ENCODE results near the gene CBARP. TPM values are rescaled to one million over a fixed set of nuclear protein-coding genes. Genes with fewer than 3 reads are reported as not detected.
A peak's percentile ranks its signal among the peaks of the same experiment; 100 is the strongest.

Gene CBARP
- total RNA-seq, 2 experiments from 2014 or later: 0.33 to 0.46 TPM

- no peak for DNase-seq
- Mint-ChIP-seq H3K27me3 (peaks cover 9% of the 10 kb centered on the region), H3K27ac (no peak overlapping the region), H3K9me3 (no peaks in the 10 kb centered on the region), H3K36me3 (peaks cover 36% of the 10 kb centered on the region), H3K4me1 (peaks cover 12% of the 10 kb centered on the region), H3K4me3 (no peak overlapping the region)
Measured at GRCh38 chr19:1278713-1279660, 41.2 kb upstream of the CBARP start.

DNA sequence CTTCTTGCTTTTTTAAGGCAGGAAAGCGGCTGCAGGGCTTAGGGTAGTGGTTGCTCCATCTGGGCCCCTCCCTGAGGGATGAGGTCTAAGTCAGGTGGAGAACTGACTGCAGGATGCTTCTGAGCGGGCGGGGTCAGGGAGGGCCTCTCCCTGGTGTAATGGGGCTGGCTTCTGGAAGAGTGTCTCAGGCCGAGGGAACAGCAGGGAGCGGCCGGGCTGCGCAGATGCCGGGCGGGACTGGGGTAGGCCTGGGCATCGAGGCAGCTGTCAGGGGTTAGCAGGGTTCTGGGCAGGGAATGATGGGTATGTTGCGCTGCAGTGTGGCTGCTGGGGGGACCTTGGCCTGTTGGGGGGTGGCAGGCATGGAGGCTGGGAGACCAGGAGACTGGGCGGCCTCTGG is 40.3 kb upstream of the CBARP start:
- H3K27ac Mint-ChIP-seq: peak overlapping the region; percentile 45
- no peaks in the 10 kb centered on the region for H3K9me3 Mint-ChIP-seq
- H3K4me1 Mint-ChIP-seq: peaks cover 18% of the 10 kb centered on the region
- peaks cover 41% of the 10 kb centered on the region for H3K36me3 Mint-ChIP-seq
- peaks cover 4% of the 10 kb centered on the region for H3K27me3 Mint-ChIP-seq
- DNase-seq: no peak
- H3K4me3 Mint-ChIP-seq: no peak overlapping the region

- Mint-ChIP-seq H3K27ac (peak overlapping the region; percentile 97), H3K4me3 (peak overlapping the region; percentile 91), H3K4me1 (peaks cover 27% of the 10 kb centered on the region), H3K9me3 (no peaks in the 10 kb centered on the region), H3K27me3 (peaks cover 4% of the 10 kb centered on the region), H3K36me3 (peaks cover 50% of the 10 kb centered on the region)
- DNase-seq: no peak
Measured at GRCh38 chr19:1277061-1277460, 39.3 kb upstream of the CBARP start.

GRCh38 chr19:1276628-1277022 is 38.8 kb upstream of the CBARP start:
- Mint-ChIP-seq H3K36me3 (peaks cover 51% of the 10 kb centered on the region), H3K4me3 (peak overlapping the region; percentile 91), H3K4me1 (peaks cover 31% of the 10 kb centered on the region), H3K27me3 (peaks cover under 1% of the 10 kb centered on the region), H3K9me3 (no peaks in the 10 kb centered on the region), H3K27ac (peak overlapping the region; percentile 97)
- peak; percentile 53 for DNase-seq

- Mint-ChIP-seq H3K4me1 (peaks cover 36% of the 10 kb centered on the region), H3K27ac (peak overlapping the region; percentile 97), H3K9me3 (no peaks in the 10 kb centered on the region), H3K27me3 (no peaks in the 10 kb centered on the region), H3K4me3 (peak overlapping the region; percentile 91), H3K36me3 (peaks cover 55% of the 10 kb centered on the region)
- no peak for DNase-seq
Measured at GRCh38 chr19:1275976-1276627, 38.3 kb upstream of the CBARP start.

DNA sequence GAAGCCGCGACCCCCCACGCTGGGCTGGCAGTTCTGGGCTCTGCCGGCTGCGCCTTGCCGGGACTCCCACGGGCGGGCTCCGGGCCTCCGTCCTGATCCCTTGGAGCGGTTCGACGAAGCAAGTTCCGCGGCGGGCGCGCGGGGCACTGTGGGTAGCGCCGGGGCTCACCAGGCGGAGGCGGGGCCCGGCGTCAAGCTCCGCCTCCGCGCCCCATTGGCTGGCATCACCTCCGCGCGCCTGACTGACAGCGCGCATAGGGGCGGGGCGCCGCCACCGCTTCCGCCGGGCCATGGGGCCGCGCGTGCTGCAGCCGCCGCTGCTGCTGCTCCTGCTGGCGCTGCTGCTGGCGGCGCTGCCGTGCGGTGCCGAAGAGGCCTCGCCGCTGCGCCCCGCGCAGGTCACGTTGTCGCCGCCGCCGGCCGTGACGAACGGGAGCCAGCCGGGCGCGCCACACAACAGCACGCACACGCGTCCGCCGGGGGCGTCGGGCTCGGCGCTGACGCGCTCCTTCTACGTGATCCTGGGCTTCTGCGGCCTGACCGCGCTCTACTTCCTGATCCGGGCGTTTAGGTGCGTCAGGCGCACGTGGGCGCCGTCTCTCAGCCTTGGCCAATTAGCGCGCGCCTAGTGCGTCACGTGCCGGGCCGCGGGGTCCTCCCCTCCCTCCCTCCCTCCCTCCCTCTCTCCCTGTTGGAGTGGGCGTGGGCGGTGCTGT is 37.6 kb upstream of the CBARP start, which contains the start of gene FAM174C:
Gene FAM174C (plus strand): TSS at position 271 of the 716 bp plus-strand sequence. CDS start 20 bp downstream, at position 291.
- H3K4me3 Mint-ChIP-seq: peak within 1 kb of the TSS; percentile 91
- H3K4me1 Mint-ChIP-seq: peaks cover 43% of the 10 kb centered on the region
- peak within 1 kb of the TSS; percentile 97 for H3K27ac Mint-ChIP-seq
- no peaks in the 10 kb centered on the region for H3K9me3 Mint-ChIP-seq
- no peaks in the 10 kb centered on the region for H3K27me3 Mint-ChIP-seq
- peaks cover 61% of the 10 kb centered on the region for H3K36me3 Mint-ChIP-seq
- peak; percentile 97 for DNase-seq

DNA sequence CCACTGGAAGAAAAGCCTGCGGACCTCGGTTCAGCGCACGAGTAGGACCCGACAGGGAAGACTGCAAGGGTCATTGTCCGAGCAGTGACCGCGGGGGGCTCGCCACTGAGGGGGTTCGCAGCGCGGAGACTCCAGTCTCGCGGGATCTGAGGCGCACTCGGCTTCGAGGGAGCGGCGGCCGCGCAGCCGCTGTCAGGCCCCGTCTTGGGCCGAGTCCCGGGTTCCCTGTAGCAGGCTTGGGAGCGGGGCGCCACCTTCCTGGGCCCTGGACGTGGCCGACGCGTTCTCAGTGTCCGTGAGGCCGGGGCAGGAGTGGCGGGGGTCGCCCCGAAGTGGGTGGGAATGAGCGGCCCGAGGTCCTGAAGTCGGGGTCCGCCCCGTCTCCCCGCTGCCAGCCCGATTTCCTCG is 37.1 kb upstream of the CBARP start:
- Mint-ChIP-seq H3K9me3 (no peaks in the 10 kb centered on the region), H3K27ac (peak overlapping the region; percentile 69), H3K36me3 (peaks cover 64% of the 10 kb centered on the region), H3K27me3 (peaks cover 4% of the 10 kb centered on the region), H3K4me3 (peak overlapping the region; percentile 80), H3K4me1 (peaks cover 45% of the 10 kb centered on the region)
- DNase-seq: no peak

GRCh38 chr19:1274081-1274851 is 36.5 kb upstream of the CBARP start:
- Mint-ChIP-seq H3K27me3 (peaks cover 4% of the 10 kb centered on the region), H3K36me3 (peaks cover 60% of the 10 kb centered on the region), H3K4me3 (peak overlapping the region; percentile 80), H3K27ac (peak overlapping the region; percentile 73), H3K4me1 (peaks cover 42% of the 10 kb centered on the region), H3K9me3 (no peaks in the 10 kb centered on the region)
- DNase-seq: no peak

DNA sequence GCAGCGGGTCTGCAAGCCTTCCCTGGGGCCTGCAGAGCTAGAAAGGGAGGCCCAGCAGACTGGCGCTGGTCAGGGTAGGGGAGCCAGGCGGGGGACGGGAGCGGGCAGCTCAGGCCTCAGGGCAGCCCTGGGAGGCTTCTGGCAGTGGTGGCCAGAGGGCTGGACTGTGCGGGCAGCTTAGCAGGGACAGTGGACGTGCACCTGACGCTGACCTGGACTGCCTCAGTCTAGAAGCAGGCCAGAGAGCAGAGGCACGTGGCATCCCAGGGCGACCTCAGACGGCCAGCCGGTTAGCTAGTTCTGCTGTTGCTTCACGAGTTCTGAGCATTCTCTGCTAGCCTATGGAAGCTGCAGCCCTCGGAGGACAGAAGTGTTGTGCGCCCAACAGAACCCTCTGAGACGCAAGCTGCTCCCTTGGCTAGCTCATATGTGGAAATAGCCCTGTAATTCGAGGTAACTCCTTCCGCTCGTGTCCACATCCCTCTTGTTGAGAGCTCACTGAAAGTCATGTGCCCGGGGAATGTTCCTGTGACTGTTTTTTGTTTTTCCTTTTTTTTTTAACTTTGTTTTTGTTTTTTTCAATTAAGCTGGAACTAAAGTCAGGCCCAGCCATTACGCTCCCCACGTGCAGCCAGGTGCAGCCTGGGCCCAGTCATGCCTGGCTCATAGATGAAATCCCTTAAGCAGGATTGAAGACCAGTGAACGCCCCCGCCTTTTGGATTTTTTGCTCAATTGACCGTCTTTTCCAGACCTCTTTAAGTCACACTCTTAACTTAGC is 35.6 kb upstream of the CBARP start:
- Mint-ChIP-seq H3K4me1 (peaks cover 46% of the 10 kb centered on the region), H3K27me3 (peaks cover 4% of the 10 kb centered on the region), H3K4me3 (peak overlapping the region; percentile 62), H3K36me3 (peaks cover 59% of the 10 kb centered on the region), H3K9me3 (no peaks in the 10 kb centered on the region), H3K27ac (peak overlapping the region; percentile 77)
- no peak for DNase-seq

GRCh38 chr19:1272423-1273262 is 34.8 kb upstream of the CBARP start:
- Mint-ChIP-seq H3K27ac (peak overlapping the region; percentile 77), H3K36me3 (peaks cover 53% of the 10 kb centered on the region)

DNA sequence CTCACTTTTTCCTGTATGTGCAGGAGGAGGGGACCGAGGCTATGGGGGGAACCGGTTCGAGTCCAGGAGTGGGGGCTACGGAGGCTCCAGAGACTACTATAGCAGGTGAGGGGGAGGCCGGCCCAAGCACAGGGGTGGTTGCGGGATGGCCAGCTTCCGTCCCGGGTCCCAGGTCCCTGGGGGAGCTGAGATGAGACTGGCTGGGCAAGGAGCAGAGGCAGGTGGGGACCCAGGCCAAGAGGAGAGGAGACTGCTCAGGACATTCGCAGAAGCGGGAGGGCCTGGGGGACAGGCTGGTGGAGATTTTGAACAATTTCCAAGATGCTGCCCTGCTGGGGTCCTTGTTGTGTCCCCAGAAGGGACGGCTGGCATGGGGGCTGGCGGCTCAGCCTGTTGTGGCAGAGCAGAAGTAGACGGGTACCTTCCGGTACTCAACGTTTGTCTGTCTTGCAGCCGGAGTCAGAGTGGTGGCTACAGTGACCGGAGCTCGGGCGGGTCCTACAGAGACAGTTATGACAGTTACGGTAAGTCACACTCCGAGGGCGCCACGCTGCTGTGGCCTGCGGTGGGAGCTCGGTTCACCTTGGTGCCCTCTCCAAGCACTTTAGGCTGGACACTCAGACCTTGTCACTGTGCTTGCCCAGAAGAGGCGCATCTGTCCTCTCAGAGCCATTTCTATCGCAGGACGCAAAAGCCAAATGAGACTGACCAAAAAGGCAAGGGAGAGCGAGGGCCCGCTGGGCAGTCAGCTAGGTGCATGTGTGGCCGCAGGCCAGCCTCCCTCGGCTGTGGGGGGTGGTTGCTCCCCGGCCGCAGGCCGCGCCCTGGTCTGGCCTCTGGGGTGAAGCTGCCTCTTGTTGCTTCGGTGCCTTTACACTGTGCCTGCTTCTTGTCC is 34.0 kb upstream of the CBARP start:
- H3K4me1 Mint-ChIP-seq: peaks cover 55% of the 10 kb centered on the region
- peak overlapping the region; percentile 96 for H3K27ac Mint-ChIP-seq
- peaks cover 4% of the 10 kb centered on the region for H3K27me3 Mint-ChIP-seq
- H3K4me3 Mint-ChIP-seq: peak overlapping the region; percentile 96
- DNase-seq: no peak
- no peaks in the 10 kb centered on the region for H3K9me3 Mint-ChIP-seq
- H3K36me3 Mint-ChIP-seq: peaks cover 48% of the 10 kb centered on the region

More at GRCh38 chr19:1272423-1273262, 34.8 kb upstream of the CBARP start:
- peaks cover 52% of the 10 kb centered on the region for H3K4me1 Mint-ChIP-seq
- no peak for DNase-seq
- H3K4me3 Mint-ChIP-seq: peak overlapping the region; percentile 52
- H3K9me3 Mint-ChIP-seq: no peaks in the 10 kb centered on the region
- peaks cover 4% of the 10 kb centered on the region for H3K27me3 Mint-ChIP-seq

GRCh38 chr19:1270854-1271527 is 33.2 kb upstream of the CBARP start:
- Mint-ChIP-seq H3K36me3 (peaks cover 44% of the 10 kb centered on the region), H3K4me3 (peak overlapping the region; percentile 96), H3K27ac (peak overlapping the region; percentile 96), H3K4me1 (peaks cover 52% of the 10 kb centered on the region), H3K9me3 (no peaks in the 10 kb centered on the region), H3K27me3 (peaks cover 4% of the 10 kb centered on the region)
- DNase-seq: no peak
